Mesendoderm (in vitro differentiated cells): ENCODE measurements around the gene RPS27L.
A peak's percentile ranks its signal among the peaks of the same experiment; 100 is the strongest.

ENCODE experiments used
- DNase-seq: peaks from one replicate; pipeline ENCODE4 v3.0.0; 2013
- H2AK5ac ChIP-seq: 2 replicates; pipeline ENCODE4 v1.6.1; 2013; ENCODE audit warnings: low read length, inconsistent platforms
- H2BK120ac ChIP-seq: 2 replicates; pipeline ENCODE4 v1.6.1; 2013; ENCODE audit warnings: low read depth, mild to moderate bottlenecking, low read length, moderate library complexity, mixed read lengths
- H2BK15ac ChIP-seq: replicated peaks from 2 replicates; pipeline ENCODE4 v1.6.1; 2013; ENCODE audit warnings: low read depth, mild to moderate bottlenecking, moderate library complexity
- H2BK5ac ChIP-seq: 2 replicates; pipeline ENCODE4 v1.6.1; 2013; ENCODE audit warnings: low read length, inconsistent platforms
- H3K18ac ChIP-seq: 2 replicates; pipeline ENCODE4 v1.6.1; 2013; ENCODE audit warnings: mild to moderate bottlenecking, low read length, mixed read lengths
- H3K23ac ChIP-seq: one replicate; pipeline ENCODE4 v1.6.1; 2013; ENCODE audit warnings: low read length
- H3K27ac ChIP-seq: 2 replicates; pipeline ENCODE4 v1.5.1; 2013; ENCODE audit warnings: low read depth, mild to moderate bottlenecking, inconsistent platforms, low read length, moderate library complexity
- H3K27me3 ChIP-seq: 2 replicates; pipeline ENCODE4 v1.6.1; 2013; ENCODE audit warnings: low read length, control low read depth, mild to moderate bottlenecking, inconsistent platforms; ENCODE audit not compliant: insufficient read depth, poor library complexity
- H3K36me3 ChIP-seq: 2 replicates; pipeline ENCODE4 v1.6.1; 2013; ENCODE audit warnings: low read length, inconsistent platforms; ENCODE audit not compliant: control insufficient read depth, insufficient read depth
- H3K4ac ChIP-seq: one replicate; pipeline ENCODE4 v1.6.1; 2013; ENCODE audit warnings: low read depth, mild to moderate bottlenecking, low read length, moderate library complexity
- H3K4me1 ChIP-seq: 2 replicates; pipeline ENCODE4 v1.6.1; 2013; ENCODE audit warnings: low read depth, low read length, inconsistent platforms; ENCODE audit not compliant: control insufficient read depth
- H3K4me2 ChIP-seq: 2 replicates; pipeline ENCODE4 v1.6.1; 2013; ENCODE audit warnings: low read length
- H3K4me3 ChIP-seq: 2 replicates; pipeline ENCODE4 v1.5.1; 2013; ENCODE audit warnings: mild to moderate bottlenecking, low read length
- H3K56ac ChIP-seq: one replicate; pipeline ENCODE4 v1.6.1; 2013; ENCODE audit warnings: low read length
- H3K79me1 ChIP-seq: 2 replicates; pipeline ENCODE4 v1.6.1; 2013; ENCODE audit warnings: low read length, inconsistent platforms
- H3K79me2 ChIP-seq: 2 replicates; pipeline ENCODE4 v1.6.1; 2013; ENCODE audit warnings: mild to moderate bottlenecking, low read length; ENCODE audit not compliant: control insufficient read depth, insufficient read depth
- H3K9ac ChIP-seq: 2 replicates; pipeline ENCODE4 v1.6.1; 2013; ENCODE audit warnings: low read length, inconsistent platforms
- H4K5ac ChIP-seq: one replicate; pipeline ENCODE4 v1.6.1; 2013; ENCODE audit warnings: low read length
- H4K8ac ChIP-seq: one replicate; pipeline ENCODE4 v1.6.1; 2013; ENCODE audit warnings: low read depth, mild to moderate bottlenecking, control low read depth, low read length, moderate library complexity
- WGBS: extraction: QIAGEN DNeasy Blood & Tissue Kit; methylation state at CpG from one replicate; pipeline ENCODE4 v1.1.7; 2013; ENCODE audit warnings: low lambda C conversion rate, missing lambda C conversion rate; ENCODE audit not compliant: insufficient coverage; ENCODE audit errors: extremely low coverage; 5-methylcytosine and 5-hydroxymethylcytosine counted together

RPS27L gene

GRCh38 chr15:63194302-63194701 is 37.0 kb upstream of the RPS27L start:
- Histone ChIP-seq H3K23ac (no peak overlapping the region), H3K79me1 (peaks cover 19% of the 10 kb centered on the region), H3K27me3 (no peaks in the 10 kb centered on the region), H3K4me1 (peaks cover 20% of the 10 kb centered on the region), H4K5ac (no peak overlapping the region), H4K8ac (no peak overlapping the region), H3K27ac (no peak overlapping the region), H3K79me2 (peaks cover 23% of the 10 kb centered on the region), H2BK15ac (no peak overlapping the region), H2BK120ac (no peak overlapping the region), H3K36me3 (no peaks in the 10 kb centered on the region), H3K56ac (no peak overlapping the region), H3K9ac (no peak overlapping the region), H3K4ac (no peak overlapping the region), H2BK5ac (no peak overlapping the region), H3K4me2 (no peak overlapping the region), H2AK5ac (no peak overlapping the region), H3K18ac (no peak overlapping the region), H3K4me3 (no peak overlapping the region)
- DNase-seq, result no peak
- WGBS, result no CpG with 5 or more reads among the region's 4 CpGs

- no CpG with 5 or more reads among the region's 5 CpGs for WGBS
- Histone ChIP-seq H4K8ac (no peak overlapping the region), H2BK15ac (no peak overlapping the region), H3K18ac (no peak overlapping the region), H3K79me2 (peaks cover 21% of the 10 kb centered on the region), H4K5ac (no peak overlapping the region), H3K4ac (no peak overlapping the region), H3K9ac (no peak overlapping the region), H3K4me2 (no peak overlapping the region), H2AK5ac (no peak overlapping the region), H2BK120ac (no peak overlapping the region), H3K56ac (no peak overlapping the region), H3K4me3 (no peak overlapping the region), H3K79me1 (peaks cover 17% of the 10 kb centered on the region), H3K27me3 (no peaks in the 10 kb centered on the region), H3K4me1 (peaks cover 17% of the 10 kb centered on the region), H3K27ac (no peak overlapping the region), H3K36me3 (no peaks in the 10 kb centered on the region), H3K23ac (no peak overlapping the region), H2BK5ac (no peak overlapping the region)
- no peak for DNase-seq
These were observed 35.4 kb upstream of the RPS27L start for GRCh38 chr15:63192619-63193206.

- H4K5ac ChIP-seq, result no peak overlapping the region
- no peak overlapping the region for H2AK5ac ChIP-seq
- H3K4ac ChIP-seq, result no peak overlapping the region
- H2BK120ac ChIP-seq, result no peak overlapping the region
- H3K56ac ChIP-seq, result peak overlapping the region; percentile 56
- H3K4me2 ChIP-seq, result no peak overlapping the region
- H4K8ac ChIP-seq, result no peak overlapping the region
- peaks cover 20% of the 10 kb centered on the region for H3K79me2 ChIP-seq
- H3K27me3 ChIP-seq, result no peaks in the 10 kb centered on the region
- H3K18ac ChIP-seq, result no peak overlapping the region
- peak overlapping the region; percentile 20 for H2BK5ac ChIP-seq
- H3K4me3 ChIP-seq, result no peak overlapping the region
- no peak for DNase-seq
- no CpG with 5 or more reads among the region's 3 CpGs for WGBS
- H3K4me1 ChIP-seq, result peaks cover 16% of the 10 kb centered on the region
- H3K23ac ChIP-seq, result no peak overlapping the region
- H2BK15ac ChIP-seq, result no peak overlapping the region
- H3K9ac ChIP-seq, result no peak overlapping the region
- H3K36me3 ChIP-seq, result no peaks in the 10 kb centered on the region
- peaks cover 15% of the 10 kb centered on the region for H3K79me1 ChIP-seq
- no peak overlapping the region for H3K27ac ChIP-seq
These were observed 34.8 kb upstream of the RPS27L start for GRCh38 chr15:63191895-63192618.

GRCh38 chr15:63190769-63191649 is 33.7 kb upstream of the RPS27L start:
- no peak for DNase-seq
- WGBS, result 100% methylated on average over 1 of the region's 3 CpGs
- no peak overlapping the region for H4K5ac ChIP-seq

GRCh38 chr15:63189941-63190768 is 32.9 kb upstream of the RPS27L start:
- WGBS, result 100% methylated on average over 1 of the region's 10 CpGs
- peak; percentile 37 for DNase-seq
- Histone ChIP-seq H3K4me2 (peak overlapping the region; percentile 99), H2BK120ac (no peak overlapping the region), H3K4me1 (peaks cover 11% of the 10 kb centered on the region), H3K4me3 (peak overlapping the region; percentile 87), H3K79me1 (peaks cover 12% of the 10 kb centered on the region), H3K27ac (no peak overlapping the region), H3K36me3 (no peaks in the 10 kb centered on the region), H3K23ac (peak overlapping the region; percentile 57), H2BK15ac (no peak overlapping the region), H3K4ac (no peak overlapping the region), H3K79me2 (peaks cover 20% of the 10 kb centered on the region), H3K9ac (peak overlapping the region; percentile 94), H3K27me3 (no peaks in the 10 kb centered on the region), H3K56ac (peak overlapping the region; percentile 90), H2AK5ac (peak overlapping the region; percentile 55), H2BK5ac (peak overlapping the region; percentile 65), H3K18ac (peak overlapping the region; percentile 28), H4K5ac (no peak overlapping the region), H4K8ac (no peak overlapping the region)

More at GRCh38 chr15:63190769-63191649, 33.7 kb upstream of the RPS27L start:
- no peak overlapping the region for H3K4me3 ChIP-seq
- H4K8ac ChIP-seq, result no peak overlapping the region
- no peak overlapping the region for H2AK5ac ChIP-seq
- H3K36me3 ChIP-seq, result no peaks in the 10 kb centered on the region
- H3K23ac ChIP-seq, result no peak overlapping the region
- H3K56ac ChIP-seq, result no peak overlapping the region
- H3K18ac ChIP-seq, result no peak overlapping the region
- no peak overlapping the region for H2BK120ac ChIP-seq
- H3K4me2 ChIP-seq, result no peak overlapping the region
- no peaks in the 10 kb centered on the region for H3K27me3 ChIP-seq
- peaks cover 20% of the 10 kb centered on the region for H3K79me2 ChIP-seq
- H3K4me1 ChIP-seq, result peaks cover 14% of the 10 kb centered on the region
- H2BK15ac ChIP-seq, result no peak overlapping the region
- no peak overlapping the region for H3K9ac ChIP-seq
- H2BK5ac ChIP-seq, result no peak overlapping the region
- peaks cover 14% of the 10 kb centered on the region for H3K79me1 ChIP-seq
- no peak overlapping the region for H3K4ac ChIP-seq
- no peak overlapping the region for H3K27ac ChIP-seq
